ENCODE data around the gene ARL11. TPM values are rescaled to one million over a fixed set of nuclear protein-coding genes. Genes with fewer than 3 reads are reported as not detected.
"Not testable (repeated sequence)": the region's sequence is repeated elsewhere in the genome, so short reads cannot be mapped to it uniquely, and the experiment has no call there.

ARL11 gene
- total RNA-seq, 6 experiments from 2014 or later, result not detected

- Mint-ChIP-seq H3K27ac (no peak overlapping the region), H3K9me3 (no peaks in the 10 kb centered on the region), H3K4me1 (ENCODE audit: low read depth) (no peaks in the 10 kb centered on the region), H3K4me3 (no peak overlapping the region), H3K27me3 (ENCODE audit: insufficient read depth) (peaks cover 5% of the 10 kb centered on the region), H3K36me3 (ENCODE audit: low read depth) (no peaks in the 10 kb centered on the region)
- no peak for TF ChIP-seq CTCF (IDR thresholded peaks at IDR 0.05)
- no peak for DNase-seq
These were observed 31.2 kb upstream of the ARL11 start for GRCh38 chr13:49597043-49597641.

- no peak for DNase-seq
- no peak overlapping the region for H3K27ac Mint-ChIP-seq
- H3K9me3 Mint-ChIP-seq, result no peaks in the 10 kb centered on the region
- H3K4me1 Mint-ChIP-seq (ENCODE audit: low read depth), result peaks cover 13% of the 10 kb centered on the region
- H3K36me3 Mint-ChIP-seq (ENCODE audit: low read depth), result no peaks in the 10 kb centered on the region
- TF ChIP-seq CTCF (IDR thresholded peaks at IDR 0.05), result no peak
- H3K27me3 Mint-ChIP-seq (ENCODE audit: insufficient read depth), result peaks cover 11% of the 10 kb centered on the region
- no peak overlapping the region for H3K4me3 Mint-ChIP-seq
These were observed 26.3 kb upstream of the ARL11 start for GRCh38 chr13:49602005-49602404.

GRCh38 chr13:49602615-49603014, 25.7 kb upstream of the ARL11 start:
- not testable (repeated sequence) for H3K4me3 Mint-ChIP-seq; DNase-seq; H3K9me3 Mint-ChIP-seq; H3K36me3 Mint-ChIP-seq (ENCODE audit: low read depth); H3K27ac Mint-ChIP-seq
- peaks cover 11% of the 10 kb centered on the region for H3K27me3 Mint-ChIP-seq (ENCODE audit: insufficient read depth)
- H3K4me1 Mint-ChIP-seq (ENCODE audit: low read depth), result peaks cover 13% of the 10 kb centered on the region

DNA sequence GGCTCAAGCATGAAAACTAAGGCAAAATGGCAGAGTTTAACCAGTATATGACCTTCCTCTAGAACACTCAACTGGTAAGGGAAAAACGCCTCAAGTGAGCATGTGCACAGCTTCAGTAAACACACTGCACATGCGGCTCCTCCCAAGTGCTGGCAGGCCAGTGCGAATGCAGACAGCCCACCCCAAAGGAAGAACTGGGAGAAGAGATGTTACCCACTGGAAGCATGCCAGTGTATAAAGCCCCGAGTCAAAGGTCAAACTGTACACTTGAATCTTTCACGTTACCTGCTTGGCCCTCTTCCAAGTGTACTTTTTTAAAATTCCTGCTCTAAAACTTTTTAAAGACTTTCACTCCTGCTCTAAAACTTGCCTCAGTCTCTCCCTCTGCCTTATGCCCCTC, 23.7 kb upstream of the ARL11 start:
- no peak overlapping the region for H3K27ac Mint-ChIP-seq
- H3K9me3 Mint-ChIP-seq, result no peaks in the 10 kb centered on the region
- H3K4me1 Mint-ChIP-seq (ENCODE audit: low read depth), result peaks cover 13% of the 10 kb centered on the region
- H3K4me3 Mint-ChIP-seq, result no peak overlapping the region; the same call in 1 of the 2 replicates
- H3K36me3 Mint-ChIP-seq (ENCODE audit: low read depth), result no peaks in the 10 kb centered on the region
- TF ChIP-seq CTCF (IDR thresholded peaks at IDR 0.05), result no peak
- peaks cover 10% of the 10 kb centered on the region for H3K27me3 Mint-ChIP-seq (ENCODE audit: insufficient read depth)
- no peak for DNase-seq

GRCh38 chr13:49606747-49607648, 21.3 kb upstream of the ARL11 start:
- H3K36me3 Mint-ChIP-seq (ENCODE audit: low read depth), result no peaks in the 10 kb centered on the region
- peaks cover 13% of the 10 kb centered on the region for H3K4me1 Mint-ChIP-seq (ENCODE audit: low read depth)
- peaks cover 1% of the 10 kb centered on the region; the same call in 1 of the 2 replicates for H3K9me3 Mint-ChIP-seq
- peak; percentile 86 for TF ChIP-seq CTCF (IDR thresholded peaks at IDR 0.05)
- peak overlapping the region; percentile 84 for H3K4me3 Mint-ChIP-seq
- DNase-seq, result peak; percentile 84
- peaks cover 6% of the 10 kb centered on the region for H3K27me3 Mint-ChIP-seq (ENCODE audit: insufficient read depth)
- H3K27ac Mint-ChIP-seq, result peak overlapping the region; percentile 72

DNA sequence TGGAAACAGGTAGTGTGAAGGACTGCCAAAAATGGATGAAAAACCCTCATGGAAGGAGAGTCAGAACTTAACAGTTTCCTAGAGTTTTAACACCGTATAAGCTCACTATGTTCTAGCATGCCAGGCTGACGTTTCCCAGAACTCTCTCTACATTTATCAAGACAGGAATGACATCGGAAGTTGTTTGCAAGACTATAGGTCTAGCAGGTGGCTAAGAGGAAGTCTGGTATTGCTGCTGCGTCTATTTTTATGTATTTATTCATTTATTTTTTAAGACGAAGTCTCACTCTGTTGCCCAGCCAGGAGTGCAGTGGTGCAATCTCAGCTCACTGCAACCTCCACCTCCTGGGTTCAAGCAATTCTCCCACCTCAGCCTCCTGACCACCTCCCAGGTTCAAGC, 20.5 kb upstream of the ARL11 start:
- H3K9me3 Mint-ChIP-seq, result peaks cover 4% of the 10 kb centered on the region; the same call in 1 of the 2 replicates
- H3K27me3 Mint-ChIP-seq (ENCODE audit: insufficient read depth), result peaks cover 6% of the 10 kb centered on the region
- TF ChIP-seq CTCF (IDR thresholded peaks at IDR 0.05), result no peak
- no peak overlapping the region for H3K27ac Mint-ChIP-seq
- no peak for DNase-seq
- no peaks in the 10 kb centered on the region for H3K36me3 Mint-ChIP-seq (ENCODE audit: low read depth)
- peaks cover 13% of the 10 kb centered on the region for H3K4me1 Mint-ChIP-seq (ENCODE audit: low read depth)
- no peak overlapping the region for H3K4me3 Mint-ChIP-seq
